Activated T-helper 1 cell treated with Interleukin-2 at 50 U/mL for 16 hours (primary cell): ENCODE measurements around the gene SDC3.
"Not testable (repeated sequence)": the region's sequence is repeated elsewhere in the genome, so short reads cannot be mapped to it uniquely, and the experiment has no call there.

Source experiments
- DNase-seq: peaks from one replicate; pipeline ENCODE4 v3.0.0-alpha.2; 2020; ENCODE audit warnings: low read depth

SDC3 gene

GRCh38 chr1:30875197-30875596 is 33.4 kb downstream of the SDC3 start:
- no peak for DNase-seq

- no peak for DNase-seq
Measured at GRCh38 chr1:30874176-30874575, 34.4 kb downstream of the SDC3 start.

- DNase-seq, result no peak
Measured at GRCh38 chr1:30872948-30873263, 35.7 kb downstream of the SDC3 start.

- DNase-seq, result no peak
Measured at GRCh38 chr1:30872033-30872947, 36.3 kb downstream of the SDC3 start.

DNA sequence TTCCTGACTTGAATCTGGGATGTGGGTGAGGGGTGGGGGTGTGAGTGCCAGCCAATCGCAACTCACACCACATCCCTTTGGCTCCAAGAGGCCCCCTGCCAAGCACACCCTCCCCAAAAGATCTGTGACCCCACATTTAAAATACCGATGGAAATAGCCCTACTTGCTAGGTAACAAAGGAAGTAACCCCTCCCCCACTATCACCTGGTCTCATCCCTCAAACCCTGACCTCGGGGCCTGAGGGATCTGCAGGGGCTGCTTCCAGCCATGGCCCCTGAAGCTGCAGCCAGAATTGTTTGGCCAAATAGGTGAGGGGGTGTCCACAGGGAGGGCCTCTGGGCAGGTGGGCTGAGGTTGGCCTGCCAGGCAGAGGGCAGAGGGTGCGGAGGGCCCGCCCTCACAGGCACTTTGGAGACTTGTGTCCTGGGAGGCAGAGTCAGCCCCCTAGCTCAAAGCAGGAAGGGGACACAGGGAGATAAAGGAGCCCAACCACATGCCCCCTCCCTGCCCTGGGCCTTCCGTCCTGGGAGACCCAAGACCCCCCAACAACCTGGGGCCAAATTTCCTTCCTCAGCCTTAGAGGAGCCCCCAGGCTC is 37.2 kb downstream of the SDC3 start:
- no peak for DNase-seq

- no peak for DNase-seq
Measured at GRCh38 chr1:30870656-30871055, 37.9 kb downstream of the SDC3 start.

- no peak for DNase-seq
Measured at GRCh38 chr1:30870035-30870434, 38.5 kb downstream of the SDC3 start.

DNA sequence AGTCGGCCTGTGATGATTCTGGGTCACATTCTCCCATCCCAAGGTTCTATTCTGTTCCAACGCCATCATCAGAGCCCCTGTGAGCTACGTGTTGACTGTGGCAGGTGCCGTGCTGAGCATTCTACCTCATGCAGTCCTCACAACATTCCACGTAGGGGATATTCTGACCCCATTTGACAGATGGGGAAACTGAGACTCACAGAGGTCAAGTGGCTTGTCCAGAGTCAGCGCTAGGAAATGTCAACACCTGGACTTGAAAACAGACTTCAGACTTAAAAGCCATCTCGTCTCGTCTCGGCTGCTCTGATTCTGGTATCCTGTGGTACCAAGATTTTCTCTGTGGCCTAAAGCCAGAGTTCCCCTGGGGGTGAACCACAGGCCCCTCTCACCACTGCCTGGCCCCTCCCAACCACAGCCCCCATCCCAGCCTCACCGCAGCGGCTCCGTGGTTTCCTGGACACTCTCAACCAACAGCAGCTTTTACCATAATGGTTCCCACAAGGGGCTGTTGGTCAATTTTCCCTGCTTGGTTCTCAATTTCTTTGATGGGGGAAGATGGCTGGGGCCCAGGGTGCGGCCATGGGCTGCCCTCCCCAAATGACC is 39.6 kb downstream of the SDC3 start:
- no peak for DNase-seq

DNA sequence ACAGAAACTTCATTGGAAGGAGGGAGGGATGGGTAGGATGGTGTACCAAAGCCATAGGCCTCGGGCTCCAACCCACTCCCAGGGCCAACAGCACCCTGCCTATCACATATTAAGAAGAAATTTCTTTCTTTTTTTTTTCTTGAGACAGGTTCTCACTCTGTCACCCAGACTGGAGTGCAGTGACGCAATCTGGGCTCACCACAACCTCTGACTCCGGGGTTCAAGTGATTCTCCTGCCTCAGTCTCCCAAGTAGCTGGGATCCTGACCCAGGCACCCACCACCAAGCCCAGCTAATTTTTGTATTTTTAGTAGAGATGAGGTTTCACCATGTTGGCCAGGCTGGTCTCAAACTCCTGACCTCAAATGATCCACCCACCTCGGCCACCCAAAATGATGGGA is 40.5 kb downstream of the SDC3 start:
- not testable (repeated sequence) for DNase-seq

- no peak for DNase-seq
Measured at GRCh38 chr1:30867537-30867936, 41.0 kb downstream of the SDC3 start.

DNA sequence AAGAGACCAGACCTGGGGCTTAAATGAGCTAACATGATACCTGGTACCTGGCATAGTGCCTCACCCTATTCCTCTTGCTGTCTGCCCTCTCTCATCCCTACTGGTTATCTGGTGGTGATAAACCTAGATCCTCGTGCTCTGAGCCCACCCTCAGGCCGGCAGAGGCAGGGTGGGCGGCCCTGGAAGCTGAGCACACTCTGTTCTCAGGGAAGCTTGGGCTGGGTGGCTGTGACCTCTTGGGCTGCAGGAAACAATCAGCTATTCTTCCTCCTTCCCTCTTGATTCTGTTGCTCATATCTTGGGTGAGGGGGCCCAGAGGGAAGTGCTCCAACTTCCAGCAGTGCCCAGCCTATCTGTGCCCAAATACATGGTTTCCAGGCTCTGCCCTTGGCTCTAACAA is 42.0 kb downstream of the SDC3 start:
- DNase-seq, result no peak

DNA sequence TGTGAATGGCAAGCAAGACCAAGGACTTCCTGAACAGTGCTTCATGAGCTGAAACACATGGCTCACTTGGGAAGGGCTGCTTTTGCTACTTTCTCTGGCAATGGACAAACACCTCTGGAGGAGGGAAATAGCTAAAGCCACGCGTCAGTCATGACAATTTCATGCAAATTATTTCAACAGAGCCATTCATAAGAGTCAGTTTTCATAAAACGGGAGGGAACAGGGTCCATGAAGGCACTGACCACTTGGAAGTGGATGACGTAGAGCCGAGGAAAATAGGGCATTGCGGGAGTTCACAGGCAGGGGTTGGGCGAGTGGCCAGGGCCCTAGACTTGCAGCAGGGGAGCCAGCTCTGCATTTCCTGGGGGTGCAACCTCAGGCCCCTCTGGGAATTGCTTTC is 43.9 kb downstream of the SDC3 start:
- DNase-seq, result no peak

DNA sequence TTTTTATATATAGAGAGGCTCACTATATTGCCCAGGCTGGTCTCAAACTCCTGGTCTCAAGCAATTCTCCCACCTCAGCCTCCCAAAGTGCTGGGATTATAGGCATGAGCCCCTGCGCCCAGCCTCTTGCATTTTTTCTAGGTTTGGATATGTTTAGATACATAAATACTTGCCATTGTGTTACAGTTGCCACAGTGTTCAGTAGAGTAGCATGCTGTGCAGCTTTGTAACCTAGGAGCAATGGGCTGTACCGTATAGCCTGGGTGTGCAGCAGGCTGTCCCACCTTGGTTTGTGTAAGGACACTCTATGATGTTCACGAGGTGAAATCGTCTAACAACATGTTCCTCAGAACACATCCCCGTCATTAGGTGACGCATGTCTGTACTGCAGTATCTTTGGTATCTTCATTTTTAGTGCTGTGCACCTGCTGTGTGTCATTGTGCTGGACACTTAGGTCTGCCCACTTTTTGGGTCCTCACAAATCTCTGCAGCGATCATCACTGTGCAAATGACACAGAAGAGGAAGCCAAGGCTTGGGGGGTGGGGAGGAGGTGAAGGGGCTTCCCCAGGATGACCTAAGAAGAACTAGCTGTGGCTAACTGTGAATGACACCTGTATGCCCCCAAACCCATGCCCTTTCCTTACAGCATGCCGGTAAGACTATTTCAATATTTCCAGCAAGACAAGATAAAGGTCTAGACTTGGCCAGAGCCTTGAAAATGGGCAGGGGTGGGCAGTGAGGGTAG is 44.5 kb downstream of the SDC3 start:
- no peak for DNase-seq

- DNase-seq, result no peak
Measured at GRCh38 chr1:30860320-30860652, 48.3 kb downstream of the SDC3 start.

GRCh38 chr1:30857964-30858363 is 50.6 kb downstream of the SDC3 start:
- no peak for DNase-seq

DNA sequence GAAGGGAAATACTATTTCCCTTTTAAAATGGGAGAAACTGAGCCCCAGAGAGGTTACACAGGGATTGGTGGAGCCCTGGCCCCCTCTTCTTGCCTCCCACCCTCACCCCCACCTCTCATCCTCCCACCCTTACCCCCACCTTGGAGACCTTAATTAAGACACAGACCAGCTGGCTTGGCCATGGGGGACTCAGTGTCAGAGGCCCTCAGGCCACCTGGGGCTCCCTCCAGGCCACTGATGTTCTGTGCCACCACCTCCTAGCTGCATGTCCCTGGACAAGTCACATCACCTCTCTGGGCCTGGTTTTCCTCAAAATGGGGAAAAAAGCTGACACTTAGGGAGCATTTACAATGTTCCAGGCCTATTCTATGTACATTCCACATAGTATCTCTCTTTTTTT is 51.5 kb downstream of the SDC3 start:
- no peak for DNase-seq

GRCh38 chr1:30856260-30856790 is 52.2 kb downstream of the SDC3 start:
- DNase-seq, result no peak

DNA sequence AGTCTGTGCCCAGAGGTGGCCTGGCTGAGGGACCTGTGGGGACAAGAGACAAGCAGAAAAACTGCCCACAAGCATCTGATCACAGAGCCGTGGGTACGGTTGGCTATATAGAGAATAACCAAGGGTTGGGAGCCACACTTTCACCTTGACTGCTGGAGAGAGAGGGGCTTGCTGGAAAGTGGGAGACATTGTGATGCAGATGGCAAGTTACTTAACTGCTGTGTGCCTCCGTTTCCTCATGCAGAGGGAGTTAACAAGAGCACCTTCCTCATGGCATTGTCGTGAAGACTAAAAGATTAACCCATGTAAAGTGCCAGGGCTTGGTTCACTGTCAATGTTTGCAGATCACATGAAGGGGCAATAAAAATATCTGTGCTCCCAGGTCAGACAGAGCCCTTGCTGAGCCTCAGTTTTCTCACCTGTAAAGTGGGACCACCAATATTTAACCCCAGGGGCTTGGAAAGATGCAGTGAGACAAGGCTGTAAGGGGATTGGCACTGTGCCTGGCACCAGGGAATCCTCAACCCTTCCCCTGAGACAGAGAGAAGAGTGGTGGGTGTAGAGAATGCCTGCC is 52.8 kb downstream of the SDC3 start:
- DNase-seq, result no peak

GRCh38 chr1:30853350-30853749 is 55.2 kb downstream of the SDC3 start:
- DNase-seq, result no peak

GRCh38 chr1:30852026-30852425 is 56.5 kb downstream of the SDC3 start:
- no peak for DNase-seq

- no peak for DNase-seq
Measured at GRCh38 chr1:30851286-30851685, 57.3 kb downstream of the SDC3 start.

DNA sequence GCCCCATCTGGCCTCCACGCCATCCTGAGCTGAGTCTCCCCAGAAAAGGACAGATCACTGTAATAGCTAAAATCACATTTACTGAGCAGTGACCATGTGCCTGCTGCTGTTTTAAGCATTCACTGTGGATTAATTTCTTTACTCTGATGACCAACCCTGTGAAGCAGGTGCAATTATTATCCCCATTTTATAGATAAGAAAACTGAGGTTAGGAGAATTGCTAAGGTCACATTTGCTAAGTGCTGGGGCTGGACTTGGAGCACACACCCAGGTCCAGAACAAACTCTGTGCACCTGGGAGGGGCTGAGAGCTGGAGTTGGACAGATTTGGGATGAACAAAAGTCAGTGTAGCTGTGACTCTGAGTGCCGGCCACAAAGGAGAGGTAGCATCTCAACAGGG is 58.0 kb downstream of the SDC3 start:
- no peak for DNase-seq
